RCC 7860 (cell line): Measurements from ENCODE around the gene CDK19.
"Not testable (repeated sequence)": the region's sequence is repeated elsewhere in the genome, so short reads cannot be mapped to it uniquely, and the experiment has no call there.

Source experiments
- DNase-seq: peaks from one replicate; pipeline ENCODE4 v3.0.0-alpha.2; 2015; ENCODE audit warnings: low spot score
- FAIRE-seq: peaks from 2 replicates; lab custom pipeline; 2012; peaks lifted over from hg19 to GRCh38; lab: Jason Lieb, UNC

CDK19 gene

GRCh38 chr6:110633731-110634213 is 181.5 kb downstream of the CDK19 start:
- DNase-seq (no peak), FAIRE-seq (no peak)

GRCh38 chr6:110629153-110629552 is 186.1 kb downstream of the CDK19 start:
- no peak for DNase-seq
- no peak for FAIRE-seq

- DNase-seq (peak; percentile 52), FAIRE-seq (no peak)
Observed at GRCh38 chr6:110628330-110628729, 186.9 kb downstream of the CDK19 start.

- no peak for FAIRE-seq
- no peak for DNase-seq
Observed at GRCh38 chr6:110626442-110626841, 188.8 kb downstream of the CDK19 start.

GRCh38 chr6:110625883-110626282 is 189.4 kb downstream of the CDK19 start:
- DNase-seq: peak; percentile 49
- FAIRE-seq: peak; percentile 78

- FAIRE-seq (no peak), DNase-seq (no peak)
Observed at GRCh38 chr6:110622912-110623578, 192.2 kb downstream of the CDK19 start.

GRCh38 chr6:110621061-110621460 is 194.2 kb downstream of the CDK19 start:
- no peak for DNase-seq
- no peak for FAIRE-seq

GRCh38 chr6:110620065-110620464 is 195.2 kb downstream of the CDK19 start:
- FAIRE-seq (no peak), DNase-seq (no peak)

- FAIRE-seq (no peak), DNase-seq (no peak)
Observed at GRCh38 chr6:110619275-110619908, 195.9 kb downstream of the CDK19 start.

- FAIRE-seq: no peak
- DNase-seq: no peak
Observed at GRCh38 chr6:110618591-110619267, 196.5 kb downstream of the CDK19 start.

GRCh38 chr6:110617057-110617456 is 198.2 kb downstream of the CDK19 start:
- DNase-seq (no peak), FAIRE-seq (no peak)

GRCh38 chr6:110615722-110616121 is 199.5 kb downstream of the CDK19 start:
- FAIRE-seq: no peak
- no peak for DNase-seq

GRCh38 chr6:110614586-110614985 is 200.7 kb downstream of the CDK19 start:
- DNase-seq (no peak), FAIRE-seq (no peak)

GRCh38 chr6:110614106-110614505 is 201.2 kb downstream of the CDK19 start:
- FAIRE-seq: no peak
- no peak for DNase-seq

- no peak for DNase-seq
- no peak for FAIRE-seq
Observed at GRCh38 chr6:110613356-110613755, 201.9 kb downstream of the CDK19 start.

GRCh38 chr6:110612298-110612697 is 203.0 kb downstream of the CDK19 start:
- DNase-seq: no peak
- FAIRE-seq: no peak

GRCh38 chr6:110609101-110609500 is 206.2 kb downstream of the CDK19 start:
- no peak for FAIRE-seq
- DNase-seq: no peak

GRCh38 chr6:110608151-110608550 is 207.1 kb downstream of the CDK19 start:
- FAIRE-seq (no peak), DNase-seq (no peak)

GRCh38 chr6:110606151-110606550 is 209.1 kb downstream of the CDK19 start:
- FAIRE-seq (no peak), DNase-seq (no peak)

GRCh38 chr6:110600640-110601039 is 214.6 kb downstream of the CDK19 start:
- FAIRE-seq, DNase-seq: not testable (repeated sequence)

GRCh38 chr6:110597761-110598160 is 217.5 kb downstream of the CDK19 start:
- no peak for DNase-seq
- FAIRE-seq: no peak

GRCh38 chr6:110596354-110596753 is 218.9 kb downstream of the CDK19 start:
- DNase-seq (no peak), FAIRE-seq (no peak)
